NCI-H510A (cell line): ENCODE results near the gene ATXN1L.
A peak's percentile ranks its signal among the peaks of the same experiment; 100 is the strongest.
"Not testable (repeated sequence)": the region's sequence is repeated elsewhere in the genome, so short reads cannot be mapped to it uniquely, and the experiment has no call there.

Source experiments
- DNase-seq: peaks from one replicate; lab custom pipeline; 2025; lab: John Stamatoyannopoulos, UW

The ATXN1L gene

DNA sequence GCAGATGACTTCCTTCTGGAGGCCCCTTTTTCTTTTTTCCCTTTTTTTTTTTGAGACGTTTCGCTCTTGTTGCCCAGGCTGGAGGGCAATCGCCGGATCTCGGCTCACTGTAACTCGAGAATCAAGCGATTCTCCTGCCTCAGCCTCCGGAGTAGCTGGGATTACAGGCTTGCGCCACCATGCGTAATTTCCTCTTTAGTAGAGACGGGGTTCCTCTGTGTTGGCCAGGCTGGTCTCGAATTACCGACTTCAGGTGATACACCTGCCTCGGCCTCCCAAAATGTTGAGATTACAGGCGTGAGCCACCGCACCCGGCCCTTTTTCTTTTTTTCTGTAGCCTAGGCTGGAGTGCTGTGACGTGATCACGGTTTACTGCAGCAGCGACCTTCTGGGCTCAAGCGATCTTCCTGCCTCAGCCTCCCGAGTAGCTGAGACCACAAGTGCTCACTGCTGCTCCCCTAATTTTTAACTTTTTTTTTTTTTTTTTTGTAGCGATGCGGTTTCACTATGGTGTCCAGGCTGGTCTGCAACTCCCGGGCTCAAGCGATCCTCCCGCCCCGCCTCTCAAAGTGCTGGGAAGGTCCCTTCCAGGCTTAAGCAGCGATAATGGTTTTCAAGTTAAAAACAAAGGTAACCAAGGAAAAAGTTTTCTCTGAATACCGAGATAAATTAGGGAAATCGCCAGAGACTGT lies 48.6 kb downstream of the ATXN1L start:
- DNase-seq, result peak; percentile 5

DNA sequence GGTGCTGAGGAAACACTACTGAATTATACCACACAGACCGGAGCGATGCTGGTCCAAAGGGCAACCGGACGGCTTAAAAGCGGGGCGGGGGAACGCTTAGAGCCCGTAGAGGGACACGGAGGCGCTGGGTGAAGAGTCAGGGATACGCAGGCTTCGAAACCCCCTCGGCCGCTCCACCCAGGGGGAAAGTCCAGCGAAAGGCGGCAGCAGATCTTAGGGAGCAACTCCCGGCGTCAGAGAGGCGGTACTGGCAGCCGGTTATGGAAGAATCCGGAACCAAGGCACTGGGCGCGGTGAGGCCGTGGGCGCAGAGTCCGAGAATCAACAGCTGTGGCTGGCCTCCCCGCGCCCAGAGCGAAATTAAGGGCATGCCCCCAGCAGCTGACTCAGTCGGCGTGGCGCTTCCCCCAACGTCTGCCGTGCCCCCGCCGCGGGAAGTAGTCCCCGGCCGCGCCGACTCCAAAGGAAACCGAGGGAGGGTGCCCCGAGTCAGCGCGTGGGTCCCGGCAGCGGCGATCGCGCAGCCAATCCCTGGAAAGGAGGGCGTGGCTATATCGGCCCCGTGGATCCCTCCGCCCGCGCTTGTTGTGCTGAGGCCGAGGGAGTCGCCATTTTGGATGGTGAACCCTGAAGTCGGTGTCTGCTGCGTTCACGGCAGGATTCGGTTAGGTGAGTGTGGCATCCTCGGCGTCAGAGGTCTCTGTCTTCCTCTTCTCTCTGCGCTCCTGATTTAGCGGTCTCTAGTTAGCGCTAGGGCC lies 49.3 kb downstream of the ATXN1L start, which contains the start of gene IST1:
IST1 (plus strand) TSS at position 611 of the 758 bp plus-strand sequence. CDS start 20,110 bp downstream, outside the sequence.
- peak; percentile 94 for DNase-seq

DNA sequence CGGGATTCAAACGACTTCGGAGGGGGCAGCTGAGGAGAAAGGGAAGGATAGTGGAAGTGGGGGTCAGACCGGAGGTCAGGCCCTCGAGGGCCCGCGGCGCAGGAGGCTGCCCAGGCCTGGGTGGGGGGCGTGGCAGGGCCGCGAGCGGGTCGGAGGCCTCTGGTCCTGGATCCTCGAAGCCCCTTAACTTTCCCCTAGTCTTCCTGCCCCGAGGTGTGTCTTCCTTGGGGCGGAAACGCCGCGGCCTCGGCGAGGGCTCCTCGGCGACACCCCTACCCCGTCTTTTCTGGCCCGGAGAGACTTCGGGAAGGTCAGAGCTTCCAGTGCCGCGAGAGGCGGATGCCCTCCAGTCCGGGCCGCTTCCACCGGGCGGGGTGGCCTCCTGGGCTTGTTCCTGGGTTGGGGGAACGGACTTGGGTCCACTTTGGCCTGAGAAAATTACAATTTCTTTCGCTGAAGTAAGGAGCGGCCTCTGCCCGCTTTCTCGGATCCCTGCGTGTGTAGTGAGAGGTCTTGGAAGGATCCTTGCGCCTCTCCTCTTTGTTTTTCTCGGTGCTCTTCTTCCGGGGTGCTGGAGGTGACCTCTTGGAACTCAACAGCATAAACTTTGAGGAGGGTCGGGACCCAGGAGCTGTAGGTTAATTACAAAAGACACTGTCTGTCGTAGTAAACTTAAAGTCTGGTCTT lies 50.0 kb downstream of the ATXN1L start:
- DNase-seq, result no peak

DNA sequence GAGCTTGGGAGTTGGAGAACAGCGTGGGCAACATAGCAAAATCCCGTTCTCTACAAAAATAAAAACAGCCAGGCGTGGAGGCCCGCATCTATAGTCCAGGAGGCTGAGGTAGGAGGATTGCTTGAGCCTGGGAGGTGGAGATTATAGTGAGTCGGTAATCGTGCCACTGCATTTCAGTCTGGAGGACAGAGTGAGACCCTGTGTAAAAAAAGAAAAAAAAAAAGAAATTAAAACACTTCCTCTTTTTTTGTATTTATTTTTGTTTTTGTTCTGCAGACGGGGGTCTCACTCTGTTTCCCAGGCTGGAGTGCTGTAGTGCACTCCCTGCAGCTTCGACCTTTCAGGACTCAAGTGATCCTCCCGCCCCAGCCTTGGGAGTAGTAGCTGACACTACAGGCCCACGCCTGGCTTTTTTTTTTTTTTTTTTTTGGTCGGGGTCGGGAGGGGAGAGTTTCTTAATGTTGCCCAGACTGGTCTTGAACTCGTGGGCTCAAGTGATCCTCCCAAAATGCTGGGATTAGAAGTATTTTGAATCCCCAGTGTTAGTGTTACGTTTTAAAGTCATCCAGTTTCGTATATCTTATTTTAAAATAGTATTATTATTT lies 51.1 kb downstream of the ATXN1L start:
- no peak for DNase-seq

DNA sequence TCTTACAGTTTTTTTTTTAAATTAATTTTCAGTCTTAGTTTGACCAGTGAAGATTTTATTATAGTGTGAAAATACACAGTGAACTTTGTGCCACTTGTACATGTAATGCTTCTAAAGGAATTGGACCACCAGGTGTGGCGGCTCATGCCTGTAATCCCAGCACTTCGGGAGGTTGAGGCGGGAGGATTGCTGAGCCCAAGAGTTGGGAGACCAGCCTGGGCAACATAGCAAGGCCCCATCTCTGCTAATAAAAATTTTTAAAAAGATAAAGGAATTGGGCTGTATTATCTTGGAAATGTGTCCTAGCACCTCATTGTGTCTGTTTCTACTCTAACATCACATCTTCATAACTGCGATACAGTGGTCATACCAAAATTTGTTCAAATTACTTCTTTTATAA lies 53.4 kb downstream of the ATXN1L start:
- DNase-seq, result no peak

DNA sequence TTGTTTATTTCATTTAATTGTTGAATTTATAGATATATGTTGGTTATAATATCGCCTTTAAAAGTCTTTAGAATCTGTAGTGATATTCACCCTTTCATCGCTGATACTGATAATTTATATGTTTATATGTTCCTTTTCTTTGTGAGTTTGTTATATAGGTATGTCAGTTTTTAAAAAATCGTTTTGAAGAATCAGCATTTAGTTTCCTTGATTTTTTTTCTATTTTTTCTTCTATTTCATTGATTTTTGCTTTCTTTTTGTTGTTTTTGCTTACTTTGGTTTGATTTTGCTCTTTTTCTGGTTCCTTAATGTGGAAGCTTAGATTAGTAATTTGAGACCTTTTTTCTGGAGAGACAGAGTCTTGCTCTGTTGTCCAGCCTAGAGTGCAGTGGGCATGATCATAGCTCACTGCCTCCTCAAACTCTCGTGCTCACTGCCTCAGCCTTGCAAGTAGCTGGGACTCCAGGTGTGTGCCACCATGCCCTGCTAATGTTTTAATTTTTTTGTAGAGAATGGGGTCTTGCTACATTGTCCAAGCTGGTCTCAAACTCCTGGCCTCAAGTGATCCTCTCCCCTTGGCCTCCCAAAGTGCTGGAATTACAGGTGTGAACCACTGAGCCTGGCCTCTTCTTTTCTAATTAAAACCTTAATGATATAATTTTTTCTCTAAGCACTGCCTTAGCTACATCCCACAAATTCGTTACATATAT lies 57.0 kb downstream of the ATXN1L start:
- DNase-seq, result no peak

DNA sequence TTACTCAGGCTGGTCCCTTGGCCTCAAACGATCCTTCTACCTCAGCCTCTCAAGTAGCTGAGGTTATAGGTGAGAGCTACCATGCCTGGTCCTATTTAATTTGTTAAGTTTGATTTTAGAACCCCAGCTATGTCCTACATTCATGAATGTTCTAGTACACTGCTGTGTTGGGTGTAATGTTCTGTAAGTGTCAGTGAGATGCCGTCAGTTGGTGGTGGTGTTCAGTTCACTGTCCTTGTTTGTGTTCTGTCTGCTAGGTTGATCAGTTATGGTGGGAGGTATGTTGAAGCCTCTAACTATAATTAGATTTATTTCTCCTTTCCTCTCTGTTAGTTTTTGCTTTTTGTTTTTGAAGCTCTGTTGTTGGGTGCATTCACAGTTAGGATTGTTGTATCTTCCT lies 57.8 kb downstream of the ATXN1L start:
- no peak for DNase-seq

DNA sequence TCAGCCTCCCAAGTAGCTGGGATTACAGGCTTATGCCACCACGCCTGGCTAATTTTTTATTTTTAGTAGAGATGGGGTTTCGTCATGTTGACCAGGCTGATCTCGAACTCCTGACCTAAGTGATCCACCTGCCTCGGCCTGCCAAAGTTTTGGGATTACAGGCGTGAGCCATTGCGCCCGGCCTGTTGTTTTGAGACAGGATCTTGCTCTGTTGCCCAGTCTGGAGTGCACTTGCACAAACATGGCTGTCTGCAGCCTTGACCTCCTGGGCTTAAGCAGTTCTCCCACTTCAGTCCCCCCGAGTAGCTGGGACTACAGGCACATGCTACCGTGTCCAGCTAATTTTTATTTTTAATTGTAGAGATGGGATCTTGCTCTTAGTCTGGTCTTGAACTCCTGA lies 58.5 kb downstream of the ATXN1L start:
- no peak for DNase-seq

DNA sequence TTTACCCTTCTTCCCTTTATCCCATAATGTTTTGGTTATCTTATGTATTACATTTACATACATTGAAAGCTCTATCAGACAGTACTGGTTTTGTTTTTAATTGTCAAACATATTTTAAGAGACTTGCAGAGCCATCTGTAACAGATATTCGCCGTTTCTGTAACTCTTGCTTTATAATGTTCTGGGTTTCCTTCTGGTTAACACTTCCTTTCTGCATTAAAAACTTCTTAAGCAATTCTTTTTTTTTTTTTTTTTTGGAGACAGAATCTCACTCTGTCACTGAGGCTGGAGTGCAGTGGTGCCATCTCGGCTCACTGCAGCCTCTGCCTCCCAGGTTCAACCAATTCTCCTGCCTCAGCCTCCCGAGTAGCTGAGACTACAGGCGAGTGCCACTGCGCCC lies 60.0 kb downstream of the ATXN1L start:
- DNase-seq, result not testable (repeated sequence)
